ENCODE data around the gene RPL34. TPM values are rescaled to one million over a fixed set of nuclear protein-coding genes. Genes with fewer than 3 reads are reported as not detected.

The RPL34 gene
- total and polyA plus RNA-seq, 2 experiments from 2014 or later, result 884 to 1,669 TPM

- peak overlapping the region; percentile 81 for H2AFZ ChIP-seq
- H3K9me3 ChIP-seq (ENCODE audit: low read depth), result peaks cover 3% of the 10 kb centered on the region
- peaks cover 26% of the 10 kb centered on the region for H3K4me1 ChIP-seq (ENCODE audit: insufficient read depth)
- H3K4me3 ChIP-seq, result peak overlapping the region; percentile 3
- H3K27me3 ChIP-seq, result no peaks in the 10 kb centered on the region
- TF ChIP-seq EZH2phosphoT487 (IDR thresholded peaks at IDR 0.05; ENCODE audit: low read depth, severe bottlenecking, unreplicated experiment) (no peak), CTCF (IDR thresholded peaks at IDR 0.05; ENCODE audit: poor library complexity) (no peak), EZH2 (IDR thresholded peaks at IDR 0.05; ENCODE audit: borderline replicate concordance) (no peak)
- no peak for DNase-seq (ENCODE audit: low spot score)
- peak overlapping the region; percentile 71 for H3K4me2 ChIP-seq
- peaks cover 7% of the 10 kb centered on the region for H3K36me3 ChIP-seq (replicated peaks; ENCODE audit: insufficient read depth, low read depth)
- peaks cover 34% of the 10 kb centered on the region for H4K20me1 ChIP-seq (ENCODE audit: insufficient read depth, poor library complexity, severe bottlenecking)
- 55% methylated on average over 7 of the region's 7 CpGs for WGBS (ENCODE audit: low lambda C conversion rate, missing lambda C conversion rate)
- peaks cover 38% of the 10 kb centered on the region for H3K79me2 ChIP-seq
- no peaks in the 10 kb centered on the region for H3K9me2 ChIP-seq (replicated peaks; ENCODE audit: insufficient read depth)
- H3K27ac ChIP-seq, result peak overlapping the region; percentile 25
Observed at GRCh38 chr4:108619372-108620100, 840 bp upstream of the RPL34 start.

GRCh38 chr4:108620933-108621905, 843 bp downstream of the RPL34 start:
- Histone ChIP-seq H3K79me2 (peaks cover 41% of the 10 kb centered on the region), H4K20me1 (ENCODE audit: insufficient read depth, poor library complexity, severe bottlenecking) (peaks cover 41% of the 10 kb centered on the region), H3K36me3 (replicated peaks; ENCODE audit: insufficient read depth, low read depth) (peaks cover 15% of the 10 kb centered on the region), H3K27me3 (no peaks in the 10 kb centered on the region), H3K4me2 (peak overlapping the region; percentile 89), H3K9me3 (ENCODE audit: low read depth) (peaks cover 2% of the 10 kb centered on the region), H3K4me1 (ENCODE audit: insufficient read depth) (peaks cover 26% of the 10 kb centered on the region), H2AFZ (peak overlapping the region; percentile 26), H3K9me2 (replicated peaks; ENCODE audit: insufficient read depth) (no peaks in the 10 kb centered on the region), H3K4me3 (peak overlapping the region; percentile 70), H3K27ac (peak overlapping the region; percentile 86)
- TF ChIP-seq CTCF (IDR thresholded peaks at IDR 0.05; ENCODE audit: poor library complexity) (no peak), EZH2 (IDR thresholded peaks at IDR 0.05; ENCODE audit: borderline replicate concordance) (no peak), EZH2phosphoT487 (IDR thresholded peaks at IDR 0.05; ENCODE audit: low read depth, severe bottlenecking, unreplicated experiment) (no peak)
- 9% methylated on average over 23 of the region's 23 CpGs for WGBS (ENCODE audit: low lambda C conversion rate, missing lambda C conversion rate)
- DNase-seq (ENCODE audit: low spot score), result no peak

DNA sequence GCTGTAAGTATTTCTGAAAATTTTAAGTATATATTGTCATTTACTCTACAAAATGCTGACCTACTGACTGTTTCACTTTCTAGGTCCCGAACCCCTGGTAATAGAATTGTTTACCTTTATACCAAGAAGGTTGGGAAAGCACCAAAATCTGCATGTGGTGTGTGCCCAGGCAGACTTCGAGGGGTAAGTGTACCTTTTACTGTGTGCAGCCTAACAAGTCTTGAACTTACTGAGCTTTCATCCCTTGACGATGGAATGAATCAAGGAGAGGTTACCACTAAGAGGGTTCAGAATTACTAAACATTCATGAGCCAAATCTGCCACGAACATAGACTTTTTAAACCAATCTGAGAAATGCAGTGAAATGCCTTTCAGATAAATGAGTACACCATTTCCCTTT, 1.6 kb downstream of the RPL34 start:
- Histone ChIP-seq H3K4me3 (no peak overlapping the region), H4K20me1 (ENCODE audit: insufficient read depth, poor library complexity, severe bottlenecking) (peaks cover 41% of the 10 kb centered on the region), H3K79me2 (peaks cover 41% of the 10 kb centered on the region), H3K9me2 (replicated peaks; ENCODE audit: insufficient read depth) (no peaks in the 10 kb centered on the region), H2AFZ (no peak overlapping the region), H3K4me1 (ENCODE audit: insufficient read depth) (peaks cover 26% of the 10 kb centered on the region), H3K27ac (peak overlapping the region; percentile 86), H3K36me3 (replicated peaks; ENCODE audit: insufficient read depth, low read depth) (peaks cover 15% of the 10 kb centered on the region), H3K9me3 (ENCODE audit: low read depth) (no peaks in the 10 kb centered on the region), H3K4me2 (peak overlapping the region; percentile 89), H3K27me3 (no peaks in the 10 kb centered on the region)
- TF ChIP-seq EZH2phosphoT487 (IDR thresholded peaks at IDR 0.05; ENCODE audit: low read depth, severe bottlenecking, unreplicated experiment), result no peak
- 84% methylated on average over 4 of the region's 4 CpGs for WGBS (ENCODE audit: low lambda C conversion rate, missing lambda C conversion rate)
- DNase-seq (ENCODE audit: low spot score), result no peak
